PFSK-1 (cell line): ENCODE data around the gene HOXA3.

ENCODE experiments used
- FOXP2 ChIP-seq: optimal IDR thresholded peaks from 2 replicates; pipeline ENCODE3; 2011; ENCODE audit warnings: borderline replicate concordance, control low read depth, inconsistent platforms; ENCODE audit not compliant: insufficient read depth; ENCODE audit errors: extremely low read length, extremely low read depth
- POLR2AphosphoS5 ChIP-seq: IDR thresholded peaks from 2 replicates; pipeline ENCODE4 v1.6.1; 2012; ENCODE audit warnings: low read depth, mild to moderate bottlenecking, control low read depth, low read length, moderate library complexity
- SIN3A ChIP-seq: IDR thresholded peaks from 2 replicates; pipeline ENCODE4 v1.6.1; 2012; ENCODE audit warnings: mild to moderate bottlenecking, low read length, moderate library complexity, borderline replicate concordance; ENCODE audit not compliant: insufficient read depth
- TAF1 ChIP-seq: IDR thresholded peaks from 2 replicates; pipeline ENCODE4 v1.6.1; 2012; ENCODE audit warnings: low read length, control low read depth, borderline replicate concordance; ENCODE audit not compliant: insufficient read depth
- TF ChIP-seq, protein P1 (sequence below), 2 experiments: IDR thresholded peaks; 2 replicates each; pipeline versions ENCODE4 v1.6.1 to v1.8.0; 2011 to 2012; ENCODE audit warnings: low read depth in 2 of 2, low read length in 2 of 2, control low read depth in 1 of 2, inconsistent platforms in 1 of 2, mild to moderate bottlenecking in 1 of 2, moderate library complexity in 1 of 2; ENCODE audit not compliant: insufficient read depth in 1 of 2

The HOXA3 gene

GRCh38 chr7:27132978-27133377, 19.4 kb downstream of the HOXA3 start:
- TF ChIP-seq SIN3A (no peak), POLR2AphosphoS5 (no peak)

DNA sequence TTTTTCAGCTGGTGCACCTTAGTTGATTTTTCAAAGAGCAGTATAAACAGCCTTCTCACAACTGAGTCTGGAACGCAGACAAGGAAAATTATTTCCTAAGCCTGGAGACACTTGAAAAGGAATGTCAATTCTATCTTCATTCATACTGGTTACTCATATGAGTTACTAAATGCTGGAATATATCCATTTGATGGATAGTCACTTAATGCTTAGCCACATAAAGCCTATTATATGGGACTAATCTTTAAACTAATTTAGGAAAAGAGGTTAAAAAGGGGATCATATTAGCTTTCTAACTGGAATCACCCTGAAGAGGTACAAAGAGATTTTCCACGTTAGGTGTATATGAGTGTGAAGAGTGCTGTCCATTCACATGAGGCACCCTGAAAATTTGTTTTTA, 20.2 kb downstream of the HOXA3 start:
- TF ChIP-seq TAF1 = no peak
- no peak for TF ChIP-seq FOXP2
- TF ChIP-seq, protein P1, sequence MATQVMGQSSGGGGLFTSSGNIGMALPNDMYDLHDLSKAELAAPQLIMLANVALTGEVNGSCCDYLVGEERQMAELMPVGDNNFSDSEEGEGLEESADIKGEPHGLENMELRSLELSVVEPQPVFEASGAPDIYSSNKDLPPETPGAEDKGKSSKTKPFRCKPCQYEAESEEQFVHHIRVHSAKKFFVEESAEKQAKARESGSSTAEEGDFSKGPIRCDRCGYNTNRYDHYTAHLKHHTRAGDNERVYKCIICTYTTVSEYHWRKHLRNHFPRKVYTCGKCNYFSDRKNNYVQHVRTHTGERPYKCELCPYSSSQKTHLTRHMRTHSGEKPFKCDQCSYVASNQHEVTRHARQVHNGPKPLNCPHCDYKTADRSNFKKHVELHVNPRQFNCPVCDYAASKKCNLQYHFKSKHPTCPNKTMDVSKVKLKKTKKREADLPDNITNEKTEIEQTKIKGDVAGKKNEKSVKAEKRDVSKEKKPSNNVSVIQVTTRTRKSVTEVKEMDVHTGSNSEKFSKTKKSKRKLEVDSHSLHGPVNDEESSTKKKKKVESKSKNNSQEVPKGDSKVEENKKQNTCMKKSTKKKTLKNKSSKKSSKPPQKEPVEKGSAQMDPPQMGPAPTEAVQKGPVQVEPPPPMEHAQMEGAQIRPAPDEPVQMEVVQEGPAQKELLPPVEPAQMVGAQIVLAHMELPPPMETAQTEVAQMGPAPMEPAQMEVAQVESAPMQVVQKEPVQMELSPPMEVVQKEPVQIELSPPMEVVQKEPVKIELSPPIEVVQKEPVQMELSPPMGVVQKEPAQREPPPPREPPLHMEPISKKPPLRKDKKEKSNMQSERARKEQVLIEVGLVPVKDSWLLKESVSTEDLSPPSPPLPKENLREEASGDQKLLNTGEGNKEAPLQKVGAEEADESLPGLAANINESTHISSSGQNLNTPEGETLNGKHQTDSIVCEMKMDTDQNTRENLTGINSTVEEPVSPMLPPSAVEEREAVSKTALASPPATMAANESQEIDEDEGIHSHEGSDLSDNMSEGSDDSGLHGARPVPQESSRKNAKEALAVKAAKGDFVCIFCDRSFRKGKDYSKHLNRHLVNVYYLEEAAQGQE (IDR thresholded peaks at IDR 0.05; ENCODE audit: insufficient read depth in 1 of 2, low read depth in 2 of 2, low read length in 2 of 2) = no peak
- TF ChIP-seq POLR2AphosphoS5 = no peak
- no peak for TF ChIP-seq SIN3A

- TF ChIP-seq TAF1 (no peak), FOXP2 (no peak), SIN3A (no peak), POLR2AphosphoS5 (no peak)
- TF ChIP-seq, protein P1 (IDR thresholded peaks at IDR 0.05; ENCODE audit: insufficient read depth in 1 of 2, low read depth in 2 of 2, low read length in 2 of 2) = no peak
Observed at GRCh38 chr7:27131390-27131819, 21.0 kb downstream of the HOXA3 start.

GRCh38 chr7:27130540-27131389, 21.6 kb downstream of the HOXA3 start, which contains the start of gene HOXA4:
Gene HOXA4, minus strand, starts transcription at chr7:27130757. Its CDS starts 24 bp downstream, at chr7:27130733.
- TF ChIP-seq TAF1 (no peak), SIN3A (no peak), FOXP2 (no peak), POLR2AphosphoS5 (no peak)
- TF ChIP-seq, protein P1 (IDR thresholded peaks at IDR 0.05; ENCODE audit: insufficient read depth in 1 of 2, low read depth in 2 of 2, low read length in 2 of 2) = no peak

DNA sequence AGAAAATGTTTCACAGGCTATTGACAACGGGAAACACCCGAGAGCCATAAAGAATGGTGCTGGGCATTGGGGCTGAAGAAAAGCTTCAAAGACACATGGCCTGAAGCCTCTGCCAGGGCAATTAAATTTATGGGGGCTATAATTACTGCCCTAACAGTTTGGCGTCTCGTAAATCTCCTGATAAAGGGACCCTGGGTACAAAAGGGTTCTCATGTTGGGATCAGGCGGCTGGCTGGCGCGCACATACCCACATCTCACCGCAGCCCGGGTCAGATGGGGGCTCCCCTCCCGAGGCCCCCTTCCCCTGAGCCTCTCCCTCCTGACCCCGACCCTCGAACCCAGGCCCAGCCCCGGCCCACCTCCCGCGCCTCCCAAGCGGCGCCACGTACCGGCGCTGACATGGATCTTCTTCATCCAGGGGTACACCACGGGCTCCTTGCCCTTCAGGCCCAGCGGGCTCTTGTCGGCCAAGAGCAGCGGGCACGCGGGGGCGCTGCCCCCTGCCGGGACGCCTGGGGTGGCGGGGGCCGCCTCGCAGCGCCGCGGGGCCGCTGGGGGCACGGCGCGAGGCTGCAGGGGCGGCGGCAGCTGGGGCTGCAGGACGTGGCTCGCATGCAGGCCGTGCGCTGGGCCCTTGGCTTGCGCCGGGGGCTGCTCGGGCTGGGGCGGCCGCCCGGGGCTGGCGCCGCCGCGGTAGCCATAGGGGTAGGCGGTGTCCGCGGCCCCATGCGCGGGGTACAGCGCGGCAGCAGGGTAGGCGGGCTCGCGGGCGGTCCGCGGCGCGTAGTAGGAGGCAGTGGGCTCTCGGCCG, 22.4 kb downstream of the HOXA3 start:
- TF ChIP-seq FOXP2 (no peak), SIN3A (no peak), TAF1 (no peak), POLR2AphosphoS5 (no peak)
- TF ChIP-seq, protein P1 (IDR thresholded peaks at IDR 0.05; ENCODE audit: insufficient read depth in 1 of 2, low read depth in 2 of 2, low read length in 2 of 2) = no peak
